Stimulated activated CD4-positive, alpha-beta T cell treated with anti-CD3 and anti-CD28 coated beads, Interleukin-12 subunit alpha, Interleukin-12 subunit beta, amount 100 ng/mL, for 24 hours (primary cell): ENCODE results near the gene TMEM217.
"Not testable (repeated sequence)": the region's sequence is repeated elsewhere in the genome, so short reads cannot be mapped to it uniquely, and the experiment has no call there.

ENCODE experiments used
- DNase-seq, 2 experiments: peaks; one replicate each; pipeline ENCODE4 v3.0.0-alpha.2; 2020; ENCODE audit warnings: low read depth in 2 of 2

TMEM217 gene

GRCh38 chr6:37257634-37258404 lies at the start of gene TMEM217, which contains the start of gene TBC1D22B:
Gene TMEM217, minus strand, starts transcription at chr6:37258144. Its CDS starts 39,114 bp downstream, at chr6:37219030.
Gene TBC1D22B, plus strand, starts transcription at chr6:37257772. Its CDS starts 146 bp downstream, at chr6:37257918.
- peak; percentile 91 to 96 for DNase-seq

GRCh38 chr6:37307484-37307883 lies 49.5 kb upstream of the TMEM217 start:
- not testable (repeated sequence) for DNase-seq

- no peak for DNase-seq
Measured at GRCh38 chr6:37306624-37307222, 48.8 kb upstream of the TMEM217 start.

- DNase-seq: no peak
Measured at GRCh38 chr6:37305841-37306425, 48.0 kb upstream of the TMEM217 start.

DNA sequence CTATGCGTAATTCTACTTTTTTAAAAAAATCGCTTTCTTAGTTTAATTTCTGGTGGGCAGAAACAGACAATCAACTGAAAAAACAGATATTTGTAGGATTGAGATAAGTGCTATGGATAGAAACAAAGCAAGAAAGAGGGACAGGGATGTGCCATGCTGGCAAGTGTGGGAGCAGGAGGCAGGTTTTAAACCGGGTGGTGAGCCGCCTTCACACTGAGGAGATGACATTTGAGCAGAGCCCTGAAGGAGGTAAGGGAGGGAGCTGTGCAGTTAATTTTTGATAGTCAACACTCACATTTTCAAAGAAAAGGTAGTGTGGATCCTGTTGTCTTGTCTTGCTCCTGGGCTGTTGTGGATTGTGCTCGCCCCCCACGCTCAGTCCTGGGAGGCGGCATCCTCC lies 46.8 kb upstream of the TMEM217 start:
- no peak for DNase-seq

- DNase-seq: no peak
Measured at GRCh38 chr6:37303891-37304503, 46.1 kb upstream of the TMEM217 start.

DNA sequence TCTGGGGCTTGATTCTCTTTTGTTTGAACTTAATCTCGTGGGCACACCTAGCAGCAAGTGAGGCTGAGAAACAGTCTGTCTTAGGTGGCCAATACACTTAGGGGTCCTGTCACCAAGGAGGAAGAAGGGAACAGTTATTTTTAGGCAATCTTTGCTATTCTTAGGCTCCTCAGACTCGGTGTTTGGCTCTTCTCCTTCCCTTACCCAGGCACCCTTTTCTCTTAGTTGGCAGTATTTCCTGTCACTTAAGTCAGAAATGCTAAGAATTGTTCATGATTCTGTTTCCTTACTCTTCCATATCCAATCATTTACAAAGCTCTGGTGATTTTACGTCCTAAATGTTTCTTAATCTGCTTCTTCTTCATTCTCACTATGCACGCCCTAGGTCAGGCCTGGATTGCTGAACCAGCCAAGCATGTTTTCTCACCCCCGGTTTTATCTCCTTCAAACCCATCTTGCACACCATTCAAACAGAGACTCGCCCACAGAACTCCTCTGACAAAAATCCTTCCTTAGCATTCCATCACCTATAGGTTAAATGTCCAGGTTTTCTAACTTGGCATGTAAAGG lies 45.2 kb upstream of the TMEM217 start:
- no peak for DNase-seq

GRCh38 chr6:37302086-37302686 lies 44.2 kb upstream of the TMEM217 start:
- DNase-seq: no peak

- no peak for DNase-seq
Measured at GRCh38 chr6:37299990-37300389, 42.0 kb upstream of the TMEM217 start.

- no peak for DNase-seq
Measured at GRCh38 chr6:37298958-37299357, 41.0 kb upstream of the TMEM217 start.

- DNase-seq: not testable (repeated sequence)
Measured at GRCh38 chr6:37297637-37298036, 39.7 kb upstream of the TMEM217 start.

DNA sequence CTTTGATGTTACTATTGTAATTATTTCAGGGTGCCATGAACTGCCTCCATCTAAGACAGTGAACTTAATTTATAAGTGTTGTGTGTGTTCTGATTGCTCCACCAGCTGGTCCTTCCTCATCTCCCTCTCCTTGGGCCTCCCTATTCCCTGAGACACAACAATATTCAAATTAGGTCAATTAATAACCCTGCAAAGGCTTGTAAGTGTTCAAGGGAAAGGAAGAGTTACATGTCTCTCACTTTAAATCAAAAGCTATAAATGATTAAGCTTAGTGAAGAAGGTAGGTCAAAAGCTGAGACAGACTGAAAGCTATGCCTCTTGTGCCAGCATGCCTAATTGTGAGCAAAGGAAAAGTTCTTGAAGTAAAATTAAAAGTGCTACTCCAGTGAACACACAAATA lies 35.5 kb upstream of the TMEM217 start:
- DNase-seq: no peak

DNA sequence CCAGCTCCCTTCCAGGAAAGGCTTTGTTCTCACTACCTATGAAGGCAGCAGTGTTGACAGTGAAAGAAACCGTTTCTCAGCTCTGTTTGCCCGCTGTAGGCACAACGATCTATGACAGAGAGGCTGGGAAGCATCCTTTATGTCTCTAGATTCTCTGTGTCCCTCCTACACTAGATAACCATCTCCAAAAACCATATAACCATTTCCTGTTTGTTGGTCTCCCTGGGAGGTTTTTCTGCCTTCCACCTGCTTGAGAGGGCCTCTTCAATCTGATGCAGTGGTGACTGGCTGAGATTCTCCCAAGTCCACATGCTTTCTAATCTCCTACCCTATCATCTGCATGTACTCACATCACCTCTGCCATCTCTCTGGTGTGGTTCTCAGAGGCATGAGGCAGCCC lies 32.0 kb upstream of the TMEM217 start:
- DNase-seq: no peak

DNA sequence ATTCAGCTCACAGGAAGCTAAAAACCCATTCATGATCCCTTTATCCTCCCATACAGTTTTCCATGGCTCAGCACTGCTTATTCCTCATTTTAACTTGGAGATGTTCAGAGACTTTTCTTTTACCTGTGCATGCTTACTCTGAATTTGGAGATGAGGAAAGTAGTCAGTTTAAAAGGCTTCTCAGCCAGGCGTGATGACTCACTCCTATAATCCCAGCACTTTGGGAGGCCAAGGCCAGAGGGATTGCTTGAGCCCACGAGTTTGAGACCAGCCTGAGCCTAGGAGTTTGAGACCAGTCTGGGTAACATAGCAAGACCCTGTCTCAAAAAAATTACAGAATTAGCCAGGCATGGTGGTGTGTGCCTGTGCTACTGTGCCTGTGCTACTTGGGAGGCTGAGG lies 30.3 kb upstream of the TMEM217 start:
- no peak for DNase-seq

- DNase-seq: no peak
Measured at GRCh38 chr6:37287519-37288157, 29.7 kb upstream of the TMEM217 start.

GRCh38 chr6:37285861-37286311 lies 27.9 kb upstream of the TMEM217 start:
- no peak for DNase-seq

- DNase-seq: no peak
Measured at GRCh38 chr6:37284781-37285180, 26.8 kb upstream of the TMEM217 start.

DNA sequence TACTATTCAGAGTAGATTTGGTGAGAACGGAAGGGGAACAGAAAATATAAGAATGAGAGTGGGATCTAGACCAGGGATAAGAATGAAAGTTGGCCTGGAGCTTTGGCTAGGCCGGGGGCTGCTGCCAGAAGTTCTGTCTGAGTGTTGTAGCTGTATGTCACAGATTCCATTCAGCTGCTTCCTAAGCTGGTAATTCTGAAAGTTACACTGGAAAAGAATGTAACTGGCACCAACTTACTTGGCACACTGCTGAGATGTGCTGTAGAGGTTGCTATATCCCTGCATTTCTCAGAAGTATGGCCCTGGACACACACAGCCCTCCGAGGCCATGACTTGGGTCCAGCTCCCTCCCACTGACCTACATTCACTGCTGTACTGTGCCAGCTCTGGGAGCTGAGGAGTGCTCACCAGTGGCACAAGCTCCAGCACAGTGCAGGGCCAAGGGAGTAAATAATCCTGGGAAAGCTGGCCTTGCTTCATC lies 25.8 kb upstream of the TMEM217 start:
- no peak for DNase-seq

GRCh38 chr6:37283268-37283667 lies 25.3 kb upstream of the TMEM217 start:
- no peak for DNase-seq

- no peak for DNase-seq
Measured at GRCh38 chr6:37282371-37282770, 24.4 kb upstream of the TMEM217 start.
